HFFc6 (cell line): ENCODE measurements around the gene SCYGR4. TPM values are rescaled to one million over a fixed set of nuclear protein-coding genes. Genes with fewer than 3 reads are reported as not detected.

Experiments
- DNase-seq: peaks from one replicate; pipeline ENCODE4 v3.0.0-alpha.2; 2018
- H3K27ac Mint-ChIP-seq: 2 replicates; pipeline ENCODE4 v1.8.0; 2020; ENCODE audit warnings: mild to moderate bottlenecking, mixed read lengths
- H3K27me3 Mint-ChIP-seq: 2 replicates; pipeline ENCODE4 v1.8.0; 2021; ENCODE audit warnings: mild to moderate bottlenecking, moderate library complexity, mixed read lengths; ENCODE audit not compliant: insufficient read depth
- H3K36me3 Mint-ChIP-seq: 2 replicates; pipeline ENCODE4 v1.8.0; 2021; ENCODE audit warnings: low read depth, mixed read lengths
- H3K4me1 Mint-ChIP-seq: 2 replicates; pipeline ENCODE4 v1.8.0; 2020; ENCODE audit warnings: low read depth, mixed read lengths
- H3K4me3 Mint-ChIP-seq: 2 replicates; pipeline ENCODE4 v1.8.0; 2020; ENCODE audit warnings: mild to moderate bottlenecking, moderate library complexity, mixed read lengths
- H3K9me3 Mint-ChIP-seq: 2 replicates; pipeline ENCODE4 v1.8.0; 2020; ENCODE audit warnings: mild to moderate bottlenecking, mixed read lengths
- total RNA-seq, 6 experiments: library from RNA; stranded (reverse); fragmentation: NEBNext Ultra II Directional; extraction: Animal tissue kit (Norgen Biotek cat#: 25700); gene quantifications; 2 replicates in 1 of 6; 3 replicates in 5 of 6; pipeline ENCODE4 v1.2.3, GENCODE V29; 2021
- TF ChIP-seq, protein P1 (sequence below): fragments of 200-600 bp; sonication (generic); IDR thresholded peaks from 2 replicates; pipeline ENCODE4 v1.5.0; 2021; ENCODE audit warnings: antibody characterized with exemption, mild to moderate bottlenecking

SCYGR4 gene
- total RNA-seq, 6 experiments from 2014 or later, result not detected

DNA sequence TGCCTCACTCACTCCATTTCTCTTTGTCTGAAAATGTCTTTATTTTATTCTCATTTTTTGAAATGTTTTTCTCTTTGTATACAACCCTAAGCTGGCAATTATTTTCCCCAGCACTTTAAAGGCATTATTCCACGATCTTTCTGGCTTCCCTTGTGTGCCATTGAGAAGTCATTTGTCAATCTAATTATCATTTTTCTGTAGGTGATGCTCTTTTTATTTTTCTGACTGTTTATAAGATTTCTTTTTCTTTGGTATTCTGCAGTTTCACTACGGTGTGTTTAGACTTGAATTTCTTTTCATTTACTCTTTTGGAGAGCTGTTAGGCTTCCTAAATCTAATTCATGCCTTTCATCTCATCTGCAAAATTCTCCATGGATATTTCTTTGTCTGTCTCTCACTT lies 8.1 kb downstream of the SCYGR4 start:
- no peak overlapping the region for H3K4me3 Mint-ChIP-seq
- H3K27ac Mint-ChIP-seq, result no peak overlapping the region
- TF ChIP-seq, protein P1, sequence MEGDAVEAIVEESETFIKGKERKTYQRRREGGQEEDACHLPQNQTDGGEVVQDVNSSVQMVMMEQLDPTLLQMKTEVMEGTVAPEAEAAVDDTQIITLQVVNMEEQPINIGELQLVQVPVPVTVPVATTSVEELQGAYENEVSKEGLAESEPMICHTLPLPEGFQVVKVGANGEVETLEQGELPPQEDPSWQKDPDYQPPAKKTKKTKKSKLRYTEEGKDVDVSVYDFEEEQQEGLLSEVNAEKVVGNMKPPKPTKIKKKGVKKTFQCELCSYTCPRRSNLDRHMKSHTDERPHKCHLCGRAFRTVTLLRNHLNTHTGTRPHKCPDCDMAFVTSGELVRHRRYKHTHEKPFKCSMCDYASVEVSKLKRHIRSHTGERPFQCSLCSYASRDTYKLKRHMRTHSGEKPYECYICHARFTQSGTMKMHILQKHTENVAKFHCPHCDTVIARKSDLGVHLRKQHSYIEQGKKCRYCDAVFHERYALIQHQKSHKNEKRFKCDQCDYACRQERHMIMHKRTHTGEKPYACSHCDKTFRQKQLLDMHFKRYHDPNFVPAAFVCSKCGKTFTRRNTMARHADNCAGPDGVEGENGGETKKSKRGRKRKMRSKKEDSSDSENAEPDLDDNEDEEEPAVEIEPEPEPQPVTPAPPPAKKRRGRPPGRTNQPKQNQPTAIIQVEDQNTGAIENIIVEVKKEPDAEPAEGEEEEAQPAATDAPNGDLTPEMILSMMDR, result no peak
- no peak for DNase-seq
- peaks cover 14% of the 10 kb centered on the region for H3K4me1 Mint-ChIP-seq
- no peaks in the 10 kb centered on the region for H3K36me3 Mint-ChIP-seq
- H3K27me3 Mint-ChIP-seq, result peaks cover under 1% of the 10 kb centered on the region; the same call in 1 of the 2 replicates
- no peaks in the 10 kb centered on the region for H3K9me3 Mint-ChIP-seq

DNA sequence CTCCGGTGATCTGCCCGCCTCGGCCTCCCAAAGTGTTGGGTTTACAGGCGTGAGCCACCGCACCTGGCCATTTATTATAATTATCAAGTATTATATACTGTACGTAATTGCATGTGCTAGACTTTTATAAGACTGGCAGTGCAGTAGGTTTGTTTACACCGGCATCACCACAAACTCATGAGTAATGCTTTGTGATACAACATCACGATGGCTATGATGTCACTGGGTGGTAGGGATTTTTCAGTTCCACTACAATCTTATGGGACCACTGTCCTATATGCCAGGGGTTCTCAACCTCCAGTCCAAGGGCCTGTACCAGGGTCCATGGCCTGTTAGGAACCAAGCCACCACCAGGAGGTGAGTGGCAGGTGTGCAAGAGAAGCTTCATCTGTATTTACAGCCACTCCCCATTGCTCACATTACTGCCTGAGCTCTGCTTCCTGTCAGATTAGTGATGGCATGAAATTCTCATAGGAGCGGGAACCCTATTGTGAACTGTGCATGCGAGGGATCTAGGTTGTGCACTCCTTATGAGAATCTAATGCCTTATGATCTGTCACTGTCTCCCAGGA lies 9.4 kb downstream of the SCYGR4 start:
- TF ChIP-seq, protein P1, result no peak
- no peak for DNase-seq
- Mint-ChIP-seq H3K27me3 (peaks cover 4% of the 10 kb centered on the region), H3K9me3 (no peaks in the 10 kb centered on the region), H3K36me3 (no peaks in the 10 kb centered on the region), H3K27ac (no peak overlapping the region), H3K4me3 (no peak overlapping the region), H3K4me1 (peaks cover 14% of the 10 kb centered on the region)

DNA sequence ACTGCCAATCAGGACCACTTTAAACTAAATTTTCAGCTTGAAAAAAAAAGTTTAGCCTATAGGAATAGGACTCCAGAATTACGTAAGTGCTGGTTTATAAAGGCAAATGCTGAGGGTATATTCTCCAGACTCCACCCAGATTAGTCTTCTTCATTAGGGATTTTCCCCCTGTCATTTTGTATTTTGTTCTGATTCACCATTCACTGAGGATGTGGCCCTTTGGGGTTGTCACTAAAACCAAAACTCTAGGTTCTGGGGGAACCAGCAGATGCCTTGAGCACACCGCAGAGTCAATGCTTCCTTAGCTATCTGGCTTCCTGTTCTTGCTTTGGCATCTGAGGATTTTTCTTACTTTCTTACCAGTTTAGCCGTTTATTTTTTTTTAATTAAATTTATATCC lies 10.5 kb downstream of the SCYGR4 start:
- H3K36me3 Mint-ChIP-seq, result no peaks in the 10 kb centered on the region

DNA sequence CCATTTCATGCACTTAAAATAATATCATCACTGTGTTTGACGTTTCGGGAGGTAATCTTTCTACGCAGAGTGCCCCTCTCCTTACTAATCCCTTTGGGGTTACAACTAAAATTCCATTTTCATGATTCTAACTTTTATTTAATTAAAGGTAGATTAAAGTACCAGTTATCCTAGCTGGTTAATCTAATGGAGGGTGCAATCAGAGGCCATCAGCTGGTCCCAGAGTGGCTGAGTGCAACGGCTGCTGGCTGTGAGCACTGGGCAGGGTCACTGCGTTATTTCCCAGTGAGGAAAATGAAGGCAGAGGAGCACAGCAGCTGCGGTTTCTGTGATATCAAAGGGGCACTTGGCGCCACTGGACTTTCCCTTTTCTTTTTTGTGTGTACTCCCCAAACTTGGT lies 12.1 kb downstream of the SCYGR4 start:
- Mint-ChIP-seq H3K9me3 (no peaks in the 10 kb centered on the region), H3K27ac (no peak overlapping the region), H3K36me3 (no peaks in the 10 kb centered on the region), H3K4me3 (no peak overlapping the region), H3K4me1 (no peaks in the 10 kb centered on the region; the same call in 1 of the 2 replicates), H3K27me3 (peaks cover 5% of the 10 kb centered on the region; the same call in 1 of the 2 replicates)
- TF ChIP-seq, protein P1, result no peak
- DNase-seq, result no peak

More for the DNA sequence above, 10.5 kb downstream of the SCYGR4 start:
- peaks cover 5% of the 10 kb centered on the region; the same call in 1 of the 2 replicates for H3K27me3 Mint-ChIP-seq
- TF ChIP-seq, protein P1, result no peak
- no peak for DNase-seq
- peaks cover 13% of the 10 kb centered on the region for H3K4me1 Mint-ChIP-seq
- no peak overlapping the region for H3K4me3 Mint-ChIP-seq
- H3K9me3 Mint-ChIP-seq, result no peaks in the 10 kb centered on the region
- no peak overlapping the region for H3K27ac Mint-ChIP-seq

DNA sequence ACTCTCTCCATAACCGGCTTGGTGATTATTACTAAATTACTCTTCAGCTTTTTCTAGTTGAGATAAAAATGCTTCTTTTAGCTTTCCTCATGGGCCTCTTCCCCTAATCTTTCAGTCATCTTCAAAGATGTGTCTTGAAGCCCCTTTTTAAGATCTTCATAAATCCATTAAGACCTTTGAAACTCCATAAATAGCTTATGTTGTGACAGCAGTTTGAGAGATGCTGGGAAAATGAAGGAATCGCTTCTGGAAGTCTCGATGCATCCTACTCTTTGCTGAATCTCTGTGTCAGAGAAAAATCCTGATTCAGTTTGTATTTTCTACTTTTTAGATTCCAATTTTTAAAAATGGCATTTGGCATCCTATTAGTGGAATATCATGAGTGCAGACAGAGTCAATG lies 13.0 kb downstream of the SCYGR4 start:
- no peak overlapping the region for H3K27ac Mint-ChIP-seq
- H3K4me1 Mint-ChIP-seq, result no peaks in the 10 kb centered on the region; the same call in 1 of the 2 replicates
- H3K4me3 Mint-ChIP-seq, result no peak overlapping the region
- no peak for DNase-seq
- no peaks in the 10 kb centered on the region for H3K9me3 Mint-ChIP-seq
- TF ChIP-seq, protein P1, result no peak
- peaks cover 5% of the 10 kb centered on the region; the same call in 1 of the 2 replicates for H3K27me3 Mint-ChIP-seq
- no peaks in the 10 kb centered on the region for H3K36me3 Mint-ChIP-seq
